HG02840 (cell line): Measurements from ENCODE around the gene HEY2.
"Not testable (repeated sequence)": the region's sequence is repeated elsewhere in the genome, so short reads cannot be mapped to it uniquely, and the experiment has no call there.

ENCODE experiments used
- ATAC-seq: cut with Tn5 transposase; IDR thresholded peaks from one replicate; pipeline ENCODE4 v1.9.1; 2021; ENCODE audit warnings: mild to moderate bottlenecking, moderate library complexity, moderate number of reproducible peaks; ENCODE audit not compliant: unreplicated experiment, low FRiP score

HEY2 gene

GRCh38 chr6:125764121-125764671, 14.8 kb downstream of the HEY2 start:
- ATAC-seq, result no peak

- ATAC-seq, result no peak
Measured at GRCh38 chr6:125765944-125766343, 16.5 kb downstream of the HEY2 start.

GRCh38 chr6:125766641-125767040, 17.2 kb downstream of the HEY2 start:
- ATAC-seq, result no peak

- no peak for ATAC-seq
Measured at GRCh38 chr6:125769147-125769783, 19.8 kb downstream of the HEY2 start.

GRCh38 chr6:125773387-125774341, 24.2 kb downstream of the HEY2 start:
- no peak for ATAC-seq

GRCh38 chr6:125776107-125776826, 26.8 kb downstream of the HEY2 start:
- not testable (repeated sequence) for ATAC-seq

GRCh38 chr6:125779924-125780539, 30.6 kb downstream of the HEY2 start:
- peak; percentile 91 for ATAC-seq

- peak; percentile 72 for ATAC-seq
Measured at GRCh38 chr6:125780540-125781313, 31.3 kb downstream of the HEY2 start.

GRCh38 chr6:125781314-125781868, 32.0 kb downstream of the HEY2 start:
- peak; percentile 36 for ATAC-seq

GRCh38 chr6:125784365-125784764, 34.9 kb downstream of the HEY2 start:
- no peak for ATAC-seq

GRCh38 chr6:125787791-125788190, 38.4 kb downstream of the HEY2 start:
- no peak for ATAC-seq

GRCh38 chr6:125789167-125789566, 39.7 kb downstream of the HEY2 start:
- no peak for ATAC-seq

GRCh38 chr6:125789576-125790357, 40.3 kb downstream of the HEY2 start:
- peak; percentile 21 for ATAC-seq

GRCh38 chr6:125790358-125791150, 41.1 kb downstream of the HEY2 start, which contains the start of gene NCOA7:
Gene NCOA7, plus strand, starts transcription at chr6:125790960. Its CDS starts 24,395 bp downstream, at chr6:125815355.
- ATAC-seq, result peak; percentile 66

- peak; percentile 32 for ATAC-seq
Measured at GRCh38 chr6:125791151-125791819, 41.9 kb downstream of the HEY2 start.

GRCh38 chr6:125791820-125792165, 42.4 kb downstream of the HEY2 start:
- no peak for ATAC-seq

GRCh38 chr6:125792172-125792571, 42.7 kb downstream of the HEY2 start:
- ATAC-seq, result no peak
